ENCODE data around the gene BAAT. TPM values are rescaled to one million over a fixed set of nuclear protein-coding genes. Genes with fewer than 3 reads are reported as not detected.

Gene BAAT
- polyA plus RNA-seq, 3 donors: 0.32 to 0.39 (median 0.36) TPM

- DNase-seq (ENCODE audit: extremely low read depth in 1 of 11, low read depth in 9 of 11, low spot score in 4 of 11): no peak
Measured at GRCh38 chr9:101369286-101369685, 15.5 kb downstream of the BAAT start.

- no peak for DNase-seq (ENCODE audit: extremely low read depth in 1 of 11, low read depth in 9 of 11, low spot score in 4 of 11)
Measured at GRCh38 chr9:101367323-101367722, 17.5 kb downstream of the BAAT start.

DNA sequence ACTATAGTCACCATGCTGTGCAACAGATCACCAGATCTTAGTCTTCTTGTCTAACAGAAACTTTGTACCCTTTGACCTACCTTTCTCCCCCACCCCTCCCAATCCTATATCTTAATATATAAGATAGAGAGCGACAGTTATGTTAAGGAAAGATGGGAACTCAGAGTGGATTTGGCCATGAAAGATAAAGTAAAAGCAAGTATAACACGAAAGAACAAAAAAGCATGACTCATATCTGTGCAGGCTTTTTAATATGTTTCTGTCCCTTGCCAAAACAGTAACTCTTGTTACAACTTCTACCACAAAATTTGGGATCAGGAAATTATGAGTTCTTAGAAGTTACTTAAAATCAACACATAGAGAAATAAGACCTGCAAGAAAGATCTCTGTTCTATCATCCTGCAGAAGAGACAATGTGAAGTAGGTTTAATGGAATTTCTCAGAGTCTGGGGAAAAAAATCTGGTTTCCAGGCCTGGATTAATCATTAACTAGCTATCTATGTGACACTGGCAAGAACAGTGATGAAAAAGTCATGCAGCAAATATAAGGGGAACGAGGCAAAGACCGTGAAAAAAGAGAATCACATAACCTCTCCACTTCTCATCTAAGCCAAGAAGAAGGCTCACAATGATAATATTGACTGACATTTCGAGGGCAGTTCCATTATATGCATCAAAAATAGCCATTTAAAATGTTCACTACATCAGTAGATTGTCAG is 18.6 kb downstream of the BAAT start:
- no peak for DNase-seq (ENCODE audit: extremely low read depth in 1 of 11, low read depth in 9 of 11, low spot score in 4 of 11)

DNA sequence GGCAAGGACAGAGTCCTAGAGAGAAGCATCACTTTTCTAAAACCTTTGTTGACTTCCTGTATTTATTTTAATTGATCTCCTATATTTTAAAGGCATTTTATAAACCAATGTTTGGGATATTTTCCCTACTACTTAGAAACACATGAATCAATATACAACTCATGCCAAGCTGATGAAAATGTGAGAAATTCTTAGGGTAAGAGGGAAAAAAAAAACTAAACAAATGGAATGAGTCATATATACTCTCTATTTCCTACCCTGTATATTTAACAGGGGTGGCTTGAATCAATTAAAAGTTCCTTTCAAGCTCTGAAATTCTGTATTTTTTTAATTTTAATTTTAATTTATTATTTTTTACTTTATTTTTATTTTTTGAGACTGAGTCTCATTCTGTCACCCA is 19.6 kb downstream of the BAAT start:
- DNase-seq (ENCODE audit: extremely low read depth in 1 of 11, low read depth in 9 of 11, low spot score in 4 of 11): no peak

GRCh38 chr9:101362450-101362849 is 22.4 kb downstream of the BAAT start:
- DNase-seq (ENCODE audit: extremely low read depth in 1 of 11, low read depth in 9 of 11, low spot score in 4 of 11): no peak

DNA sequence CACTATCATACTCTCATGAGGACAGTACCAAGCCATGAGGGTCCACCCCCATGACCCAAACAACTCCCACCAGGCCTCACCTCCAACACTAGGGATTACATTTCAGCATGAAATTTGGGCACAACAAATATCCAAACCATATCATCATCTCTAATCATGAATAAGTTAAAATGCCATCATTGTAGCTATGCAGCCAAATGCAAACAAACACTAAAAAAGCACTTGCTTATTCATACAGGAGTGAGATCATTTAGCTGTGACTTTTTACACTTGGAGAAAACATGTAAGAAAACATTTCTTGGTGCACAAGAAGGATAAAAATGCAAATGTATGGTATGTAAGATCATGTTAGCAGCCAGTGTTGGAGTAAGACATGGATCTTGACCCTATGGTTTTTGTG is 24.2 kb downstream of the BAAT start:
- no peak for DNase-seq (ENCODE audit: extremely low read depth in 1 of 11, low read depth in 9 of 11, low spot score in 4 of 11)

- DNase-seq (ENCODE audit: extremely low read depth in 1 of 11, low read depth in 9 of 11, low spot score in 4 of 11): no peak
Measured at GRCh38 chr9:101359679-101360078, 25.1 kb downstream of the BAAT start.

GRCh38 chr9:101356619-101357018 is 28.2 kb downstream of the BAAT start:
- DNase-seq (ENCODE audit: extremely low read depth in 1 of 11, low read depth in 9 of 11, low spot score in 4 of 11): no peak

DNA sequence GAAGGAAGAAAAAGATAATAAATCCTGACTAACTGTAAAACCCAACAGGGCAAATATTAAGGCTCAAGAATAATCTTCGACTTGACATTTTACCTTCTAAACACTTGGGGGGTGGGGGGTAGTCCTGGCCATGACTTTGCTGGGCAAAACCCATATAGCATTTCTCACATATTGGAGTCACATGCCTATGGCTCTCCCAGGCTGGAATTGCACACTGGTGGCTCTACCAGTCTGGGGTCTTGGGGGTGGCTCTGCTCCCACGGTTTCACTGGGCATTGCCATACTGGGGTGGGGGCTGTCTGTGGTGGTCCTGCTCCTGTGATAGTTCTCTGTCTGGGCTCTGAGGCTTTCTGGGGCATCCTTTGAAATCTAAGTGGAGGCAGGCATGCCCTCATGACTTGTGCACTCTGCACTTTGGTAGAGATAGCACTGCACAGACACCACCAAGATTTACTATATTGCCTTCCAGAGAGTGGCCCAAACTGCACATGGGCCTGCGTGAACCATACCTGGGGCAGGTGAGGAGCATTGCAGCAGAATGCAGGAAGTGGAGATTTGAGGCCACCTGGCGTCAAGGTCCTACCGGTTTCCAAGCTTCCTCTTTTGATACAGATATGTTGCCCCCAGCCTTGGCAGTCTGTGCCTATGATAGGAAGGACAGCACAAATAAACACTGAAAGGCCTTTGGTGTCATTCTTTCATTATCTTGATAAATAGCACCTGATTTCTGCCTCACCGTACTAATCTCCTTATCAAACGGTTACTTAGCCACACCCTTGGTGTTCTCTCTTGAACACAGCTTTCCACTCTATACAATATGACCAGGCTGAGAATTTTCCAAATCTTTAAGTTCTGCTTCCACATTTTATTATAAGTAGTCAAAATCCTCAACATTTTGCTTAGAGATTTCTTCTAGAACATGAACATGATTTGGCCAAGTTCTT is 29.8 kb downstream of the BAAT start:
- no peak for DNase-seq (ENCODE audit: extremely low read depth in 1 of 11, low read depth in 9 of 11, low spot score in 4 of 11)

DNA sequence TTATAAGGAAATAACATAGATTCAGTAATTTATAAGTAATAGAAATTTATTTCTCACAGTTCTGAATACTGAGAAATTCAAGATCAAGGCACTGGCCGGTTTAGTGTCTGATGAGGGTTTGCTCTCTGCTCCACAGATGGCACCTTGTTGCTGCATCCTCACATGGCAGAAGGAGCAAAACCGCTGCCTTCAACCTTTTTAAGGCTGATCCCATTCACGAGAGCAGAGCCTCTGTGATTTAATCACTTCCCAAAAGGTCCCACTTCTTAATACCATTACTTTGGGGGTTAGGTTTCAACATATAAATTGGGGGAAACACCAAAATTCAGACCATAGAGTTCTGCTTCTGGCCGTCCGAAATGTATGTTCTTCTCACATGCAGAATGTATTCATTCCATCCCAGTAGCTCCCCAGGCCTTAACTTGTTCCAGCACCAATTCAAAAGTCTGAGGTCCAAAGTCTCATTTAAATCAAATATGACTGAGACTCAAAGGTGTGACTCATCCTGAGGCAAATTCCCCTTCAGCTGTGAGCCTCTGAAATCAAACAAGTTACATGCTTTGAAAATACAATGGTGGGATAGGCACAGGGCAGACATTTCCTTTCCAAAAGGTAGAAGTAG is 30.6 kb downstream of the BAAT start:
- DNase-seq (ENCODE audit: extremely low read depth in 1 of 11, low read depth in 9 of 11, low spot score in 4 of 11): no peak

DNA sequence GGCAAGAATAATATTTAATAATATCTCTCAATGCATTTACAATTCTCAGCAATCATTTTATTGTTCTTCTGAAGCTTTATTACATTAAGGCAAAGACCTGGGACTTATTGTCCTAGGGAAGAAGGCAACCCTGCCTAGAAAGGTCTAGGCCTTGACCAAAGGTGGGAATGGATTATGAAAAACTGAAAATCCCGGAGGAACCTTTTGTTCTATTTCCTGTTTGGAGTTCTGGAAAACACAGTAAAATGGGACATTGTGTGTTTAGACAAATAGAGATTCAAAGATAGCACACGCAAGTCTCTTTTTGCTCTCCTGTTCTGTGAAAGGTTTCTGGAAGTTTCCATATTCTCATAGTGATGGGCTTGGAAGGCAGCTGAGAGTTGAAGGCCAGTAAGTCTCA is 31.1 kb downstream of the BAAT start:
- no peak for DNase-seq (ENCODE audit: extremely low read depth in 1 of 11, low read depth in 9 of 11, low spot score in 4 of 11)

DNA sequence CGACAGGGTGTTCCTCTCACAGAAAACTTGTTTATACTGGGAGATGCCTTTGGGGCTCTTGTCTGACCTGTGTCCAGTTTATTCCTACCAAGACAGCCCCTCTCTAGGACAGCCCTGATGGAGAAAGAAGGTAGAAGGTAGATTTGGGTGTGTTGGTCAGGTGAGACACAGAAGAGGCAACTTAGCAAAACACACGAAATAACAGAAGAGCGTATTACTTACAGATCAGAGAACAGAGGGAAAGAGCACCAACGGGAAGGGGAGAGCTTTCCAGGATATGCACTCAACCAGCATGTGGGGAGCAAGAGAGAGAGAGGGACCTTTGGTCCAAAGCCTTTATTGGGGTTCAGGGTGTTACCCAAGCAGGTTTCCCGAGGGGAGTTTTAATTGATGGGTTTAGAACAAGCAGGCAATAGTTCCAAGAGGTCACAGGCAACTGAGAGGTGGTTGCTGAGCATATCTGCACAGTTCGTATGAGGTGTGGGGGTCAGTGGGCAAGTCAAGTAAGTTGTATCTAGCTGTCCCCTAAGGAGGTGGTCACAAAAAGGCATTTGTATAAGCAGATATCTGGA is 31.8 kb downstream of the BAAT start:
- DNase-seq (ENCODE audit: extremely low read depth in 1 of 11, low read depth in 9 of 11, low spot score in 4 of 11): no peak

GRCh38 chr9:101350285-101350684 is 34.5 kb downstream of the BAAT start:
- no peak for DNase-seq (ENCODE audit: extremely low read depth in 1 of 11, low read depth in 9 of 11, low spot score in 4 of 11)

- no peak for DNase-seq (ENCODE audit: extremely low read depth in 1 of 11, low read depth in 9 of 11, low spot score in 4 of 11)
Measured at GRCh38 chr9:101342595-101342994, 42.2 kb downstream of the BAAT start.

DNA sequence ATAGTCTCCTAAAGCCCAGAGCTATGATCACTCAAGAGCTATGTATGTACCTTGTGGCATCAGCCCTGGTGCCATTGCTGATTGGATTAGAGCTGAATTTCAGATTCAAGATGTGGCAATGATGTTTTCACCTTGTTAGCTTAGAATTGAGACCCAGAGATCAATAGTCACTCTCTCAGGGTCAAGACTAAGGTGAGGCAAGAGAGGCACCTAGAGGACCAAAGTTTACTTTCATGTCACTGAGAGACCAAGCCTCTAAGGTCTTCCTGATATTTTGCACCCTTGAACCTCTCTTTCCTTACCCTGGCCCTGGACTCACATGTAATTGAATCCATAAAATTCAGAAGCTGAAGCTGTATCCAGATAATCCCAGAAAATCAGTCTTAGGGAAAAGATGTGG is 42.8 kb downstream of the BAAT start:
- DNase-seq (ENCODE audit: extremely low read depth in 1 of 11, low read depth in 9 of 11, low spot score in 4 of 11): no peak

GRCh38 chr9:101337237-101337636 is 47.6 kb downstream of the BAAT start:
- no peak for DNase-seq (ENCODE audit: extremely low read depth in 1 of 11, low read depth in 9 of 11, low spot score in 4 of 11)

DNA sequence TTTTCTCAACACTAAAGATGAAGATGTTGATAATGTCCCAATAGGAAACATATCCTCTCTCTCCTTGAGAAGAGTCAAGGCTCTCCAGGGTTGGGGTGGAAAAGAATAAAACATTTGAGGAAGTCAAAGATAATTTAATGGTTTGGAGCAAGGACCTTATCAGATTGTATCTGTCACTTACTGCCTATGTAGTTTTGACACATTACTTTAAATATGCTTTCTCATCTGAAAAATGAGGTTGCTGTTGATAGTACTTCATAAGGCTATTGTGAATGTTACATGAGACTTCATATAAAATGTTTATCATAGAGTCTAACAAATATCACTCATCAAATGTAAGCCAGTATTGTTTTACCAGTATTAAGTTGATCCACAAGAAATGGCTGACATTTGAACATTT is 48.7 kb downstream of the BAAT start:
- no peak for DNase-seq (ENCODE audit: extremely low read depth in 1 of 11, low read depth in 9 of 11, low spot score in 4 of 11)

- DNase-seq (ENCODE audit: extremely low read depth in 1 of 11, low read depth in 9 of 11, low spot score in 4 of 11): no peak
Measured at GRCh38 chr9:101333926-101334702, 50.7 kb downstream of the BAAT start.

- no peak for DNase-seq (ENCODE audit: extremely low read depth in 1 of 11, low read depth in 9 of 11, low spot score in 4 of 11)
Measured at GRCh38 chr9:101333490-101333889, 51.3 kb downstream of the BAAT start.

All from renal cortex interstitium (tissue), 11 donors.